Loucy (cell line): Measurements from ENCODE around the gene CACNB3.
"Not testable (repeated sequence)": the region's sequence is repeated elsewhere in the genome, so short reads cannot be mapped to it uniquely, and the experiment has no call there.

ENCODE experiments used
- H2AFZ ChIP-seq: fragments of 200-600 bp; sonication (generic); 2 replicates; pipeline ENCODE4 v1.6.0; 2016; ENCODE audit warnings: antibody characterized with exemption, mild to moderate bottlenecking, low read length, moderate library complexity
- H3F3A ChIP-seq: fragments of 200-600 bp; 2 replicates; pipeline ENCODE4 v1.6.0; 2016; ENCODE audit warnings: antibody characterized with exemption, low read depth, mild to moderate bottlenecking
- H3K27me3 ChIP-seq: fragments of 200-600 bp; sonication (generic); 2 replicates; pipeline ENCODE4 v1.6.1; 2014; ENCODE audit warnings: low read length, mild to moderate bottlenecking; ENCODE audit not compliant: insufficient read depth, poor library complexity, severe bottlenecking
- H3K36me3 ChIP-seq: fragments of 200-600 bp; sonication (generic); 2 replicates; pipeline ENCODE4 v1.6.1; 2016; ENCODE audit warnings: low read length; ENCODE audit not compliant: insufficient read depth
- H3K4me1 ChIP-seq: fragments of 200-600 bp; sonication (generic); 2 replicates; pipeline ENCODE4 v1.5.1; 2014; ENCODE audit warnings: low read length, mild to moderate bottlenecking; ENCODE audit not compliant: insufficient read depth, poor library complexity, severe bottlenecking
- H3K4me2 ChIP-seq: fragments of 200-600 bp; sonication (generic); 2 replicates; pipeline ENCODE4 v1.6.0; 2014; ENCODE audit warnings: antibody characterized with exemption, low read length, low read depth, mild to moderate bottlenecking; ENCODE audit not compliant: poor library complexity, severe bottlenecking
- H3K4me3 ChIP-seq: fragments of 200-600 bp; sonication (generic); 2 replicates; pipeline ENCODE4 v1.5.1; 2014; ENCODE audit warnings: low read length, mild to moderate bottlenecking, mixed read lengths; ENCODE audit not compliant: poor library complexity, severe bottlenecking
- H3K79me2 ChIP-seq: fragments of 200-600 bp; sonication (generic); 2 replicates; pipeline ENCODE4 v1.6.1; 2014; ENCODE audit warnings: low read length; ENCODE audit not compliant: insufficient read depth
- H3K9ac ChIP-seq: fragments of 200-600 bp; sonication (generic); 2 replicates; pipeline ENCODE4 v1.6.0; 2014; ENCODE audit warnings: mild to moderate bottlenecking, low read depth, low read length, moderate library complexity; ENCODE audit not compliant: poor library complexity, severe bottlenecking
- H3K9me2 ChIP-seq: fragments of 200-600 bp; sonication (generic); replicated peaks from 2 replicates; pipeline ENCODE4 v1.6.1; 2016; ENCODE audit warnings: low read depth, low read length, mixed read lengths
- H3K9me3 ChIP-seq: fragments of 200-600 bp; sonication (generic); 2 replicates; pipeline ENCODE4 v1.6.1; 2014; ENCODE audit warnings: mild to moderate bottlenecking, antibody characterized with exemption, low read length, low read depth; ENCODE audit not compliant: insufficient read depth
- H4K20me1 ChIP-seq: fragments of 200-600 bp; sonication (generic); 2 replicates; pipeline ENCODE4 v1.6.0; 2014; ENCODE audit warnings: antibody characterized with exemption, low read length, mild to moderate bottlenecking; ENCODE audit not compliant: insufficient read depth, poor library complexity, severe bottlenecking
- EZH2phosphoT487 ChIP-seq: fragments of 200-600 bp; IDR thresholded peaks from 2 replicates; pipeline ENCODE4 v1.6.1; 2018; ENCODE audit warnings: antibody characterized with exemption, mild to moderate bottlenecking, moderate library complexity, borderline replicate concordance
- TF ChIP-seq, protein P1 (sequence below): fragments of 200-600 bp; sonication (generic); conservative IDR thresholded peaks from 2 replicates; pipeline ENCODE4 v1.5.1; 2014; ENCODE audit warnings: mild to moderate bottlenecking, antibody characterized with exemption, low read length

Gene CACNB3

DNA sequence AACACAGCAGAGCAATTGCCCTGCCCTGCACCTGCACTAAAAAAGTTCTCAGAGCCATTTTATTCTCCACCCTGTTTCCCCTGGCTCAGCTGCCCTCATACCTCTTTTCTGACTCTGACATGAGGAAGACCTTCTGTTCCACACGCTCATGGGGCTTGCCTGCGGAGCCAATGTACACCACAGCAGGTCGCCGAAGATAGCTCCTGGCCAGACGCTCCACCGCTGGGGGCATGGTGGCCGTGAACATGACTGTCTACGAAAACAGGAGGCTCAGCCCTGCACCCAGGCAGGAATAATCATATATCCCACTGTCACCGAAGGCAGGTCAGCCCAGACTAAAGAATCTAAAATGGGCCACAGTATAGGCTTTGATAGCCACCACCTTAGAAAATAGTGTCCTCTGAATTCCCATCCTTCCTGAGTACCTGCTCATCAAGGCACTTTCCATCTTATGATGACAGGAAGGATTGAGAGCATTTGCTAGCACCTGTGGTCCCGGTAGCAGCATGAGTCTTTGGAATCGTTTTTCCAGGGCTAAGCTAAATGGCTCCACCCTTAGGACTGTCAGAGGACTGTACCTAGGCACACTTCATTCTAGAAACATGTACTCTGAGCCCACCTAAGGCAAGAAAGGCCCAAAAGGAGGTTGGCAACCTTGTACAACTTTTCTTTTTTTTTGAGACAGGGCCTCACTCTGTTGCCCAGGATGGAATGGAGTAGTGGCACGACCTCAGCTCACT lies 14.2 kb downstream of the CACNB3 start:
- Histone ChIP-seq H3K27me3 (no peaks in the 10 kb centered on the region), H3F3A (no peaks in the 10 kb centered on the region), H3K4me1 (no peaks in the 10 kb centered on the region), H3K4me2 (no peak overlapping the region), H3K9me2 (no peaks in the 10 kb centered on the region), H2AFZ (no peak overlapping the region), H3K79me2 (no peaks in the 10 kb centered on the region), H3K36me3 (peaks cover 85% of the 10 kb centered on the region; the same call in 1 of the 2 replicates), H3K4me3 (no peak overlapping the region), H4K20me1 (no peaks in the 10 kb centered on the region), H3K9ac (no peak overlapping the region), H3K9me3 (no peaks in the 10 kb centered on the region)
- TF ChIP-seq, protein P1, sequence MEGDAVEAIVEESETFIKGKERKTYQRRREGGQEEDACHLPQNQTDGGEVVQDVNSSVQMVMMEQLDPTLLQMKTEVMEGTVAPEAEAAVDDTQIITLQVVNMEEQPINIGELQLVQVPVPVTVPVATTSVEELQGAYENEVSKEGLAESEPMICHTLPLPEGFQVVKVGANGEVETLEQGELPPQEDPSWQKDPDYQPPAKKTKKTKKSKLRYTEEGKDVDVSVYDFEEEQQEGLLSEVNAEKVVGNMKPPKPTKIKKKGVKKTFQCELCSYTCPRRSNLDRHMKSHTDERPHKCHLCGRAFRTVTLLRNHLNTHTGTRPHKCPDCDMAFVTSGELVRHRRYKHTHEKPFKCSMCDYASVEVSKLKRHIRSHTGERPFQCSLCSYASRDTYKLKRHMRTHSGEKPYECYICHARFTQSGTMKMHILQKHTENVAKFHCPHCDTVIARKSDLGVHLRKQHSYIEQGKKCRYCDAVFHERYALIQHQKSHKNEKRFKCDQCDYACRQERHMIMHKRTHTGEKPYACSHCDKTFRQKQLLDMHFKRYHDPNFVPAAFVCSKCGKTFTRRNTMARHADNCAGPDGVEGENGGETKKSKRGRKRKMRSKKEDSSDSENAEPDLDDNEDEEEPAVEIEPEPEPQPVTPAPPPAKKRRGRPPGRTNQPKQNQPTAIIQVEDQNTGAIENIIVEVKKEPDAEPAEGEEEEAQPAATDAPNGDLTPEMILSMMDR: no peak
- TF ChIP-seq EZH2phosphoT487: no peak

DNA sequence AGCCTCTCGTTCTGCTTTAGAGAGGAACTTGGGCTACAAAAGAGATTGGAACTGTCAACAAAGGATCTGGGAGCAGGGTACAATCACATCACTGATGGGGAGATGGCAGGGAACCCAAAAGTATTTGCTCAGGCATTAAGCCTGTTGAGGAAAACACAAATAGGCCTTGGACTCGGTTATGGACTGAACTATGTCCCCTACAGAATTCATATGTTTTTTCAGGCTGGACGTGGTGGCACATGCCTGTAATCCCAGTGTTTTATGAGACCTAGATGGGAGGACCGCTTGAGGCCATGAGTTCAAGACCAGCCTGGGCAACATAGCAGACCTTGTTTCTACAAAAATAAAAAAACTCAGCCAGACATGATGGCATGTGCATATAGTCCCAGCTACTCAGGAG lies 19.8 kb downstream of the CACNB3 start:
- no peaks in the 10 kb centered on the region for H3K27me3 ChIP-seq
- no peaks in the 10 kb centered on the region for H3F3A ChIP-seq
- no peak overlapping the region for H3K4me2 ChIP-seq
- H3K9ac ChIP-seq: no peak overlapping the region
- no peaks in the 10 kb centered on the region for H3K9me3 ChIP-seq
- H2AFZ ChIP-seq: no peak overlapping the region
- peaks cover 62% of the 10 kb centered on the region; the same call in 1 of the 2 replicates for H3K36me3 ChIP-seq
- no peak for TF ChIP-seq EZH2phosphoT487
- TF ChIP-seq, protein P1: no peak
- no peak overlapping the region for H3K4me3 ChIP-seq
- no peaks in the 10 kb centered on the region for H3K4me1 ChIP-seq
- H3K79me2 ChIP-seq: no peaks in the 10 kb centered on the region
- no peaks in the 10 kb centered on the region for H3K9me2 ChIP-seq
- no peaks in the 10 kb centered on the region for H4K20me1 ChIP-seq

DNA sequence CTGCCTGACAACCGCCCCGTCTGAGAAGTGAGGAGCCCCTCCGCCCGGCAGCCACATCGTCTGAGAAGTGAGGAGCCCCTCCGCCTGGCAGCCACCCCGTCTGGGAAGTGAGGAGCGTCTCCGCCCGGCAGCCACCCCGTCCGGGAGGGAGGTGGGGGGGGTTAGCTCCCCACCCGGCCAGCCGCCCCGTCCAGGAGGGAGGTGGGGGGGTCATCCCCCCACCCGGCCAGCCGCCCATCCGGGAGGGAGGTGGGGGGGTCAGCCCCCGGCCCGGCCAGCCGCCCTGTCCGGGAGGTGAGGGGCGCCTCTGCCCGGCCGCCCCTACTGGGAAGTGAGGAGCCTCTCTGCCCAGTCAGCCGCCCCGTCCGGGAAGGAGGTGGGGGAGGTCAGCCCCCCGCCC lies 23.7 kb downstream of the CACNB3 start:
- not testable (repeated sequence) for H3K4me1 ChIP-seq, H3K9me3 ChIP-seq, H3K9ac ChIP-seq, H3K27me3 ChIP-seq, H3K4me3 ChIP-seq, H3K9me2 ChIP-seq, H3K4me2 ChIP-seq, H2AFZ ChIP-seq, H3F3A ChIP-seq
- H3K36me3 ChIP-seq: peaks cover 52% of the 10 kb centered on the region; the same call in 1 of the 2 replicates
- peaks cover 15% of the 10 kb centered on the region for H4K20me1 ChIP-seq
- H3K79me2 ChIP-seq: peaks cover 11% of the 10 kb centered on the region; the same call in 1 of the 2 replicates
